Skeletal muscle tissue (tissue), 4 donors: Measurements from ENCODE around the gene CHRNA7. TPM values are rescaled to one million over a fixed set of nuclear protein-coding genes. Genes with fewer than 3 reads are reported as not detected.

Experiments
- H3K27ac ChIP-seq: one replicate; pipeline ENCODE4 v1.7.0; 2013; ENCODE audit warnings: mild to moderate bottlenecking, low read depth, low read length, inconsistent platforms
- H3K27me3 ChIP-seq, 3 donors: one replicate each; pipeline ENCODE4 v1.7.0; 2013; ENCODE audit warnings: low read length in 3 of 3; ENCODE audit not compliant: control insufficient read depth in 3 of 3, insufficient read depth in 3 of 3
- H3K36me3 ChIP-seq, 3 donors: one replicate each; pipeline ENCODE4 v1.7.0; 2013; ENCODE audit warnings: low read length in 3 of 3; ENCODE audit not compliant: control insufficient read depth in 3 of 3, insufficient read depth in 3 of 3
- H3K4me1 ChIP-seq, 3 donors: one replicate each; pipeline ENCODE4 v1.7.0; 2013; ENCODE audit warnings: low read length in 3 of 3, mild to moderate bottlenecking in 3 of 3; ENCODE audit not compliant: control insufficient read depth in 3 of 3, insufficient read depth in 3 of 3
- H3K4me3 ChIP-seq, 3 donors: one replicate each; pipeline ENCODE4 v1.7.0; 2013; ENCODE audit warnings: low read length in 3 of 3
- H3K9ac ChIP-seq, 3 donors: one replicate each; pipeline ENCODE4 v1.7.0; 2013; ENCODE audit warnings: low read length in 3 of 3, mild to moderate bottlenecking in 3 of 3, moderate library complexity in 2 of 3, low read depth in 1 of 3
- H3K9me3 ChIP-seq, 3 donors: one replicate each; pipeline ENCODE4 v1.7.0; 2013; ENCODE audit warnings: low read length in 3 of 3; ENCODE audit not compliant: control insufficient read depth in 3 of 3
- total RNA-seq: library from RNA; depleted of rRNA; stranded (reverse); fragments of >200 nt; gene quantifications from one replicate; pipeline ENCODE4 v1.2.3, GENCODE V29; 2014
- donor health status: Osteomylitis.

CHRNA7 gene
- 0.52 TPM for total RNA-seq

GRCh38 chr15:32029862-32030781 lies at the start of gene CHRNA7:
TSS of gene CHRNA7 (plus strand) at chr15:32030515. CDS start at chr15:32030595, 80 bp downstream.
- Histone ChIP-seq H3K9me3 (no peaks in the 10 kb centered on the region), H3K36me3 (no peaks in the 10 kb centered on the region), H3K27me3 (peaks cover 12 to 31% (median 17%) of the 10 kb centered on the region in 3 donors), H3K9ac (peak within 1 kb of the TSS; percentile 60 to 77 (median 77)), H3K4me3 (peak within 1 kb of the TSS; percentile 66 to 77 (median 67)), H3K4me1 (peaks cover 8 to 17% (median 13%) of the 10 kb centered on the region in 3 donors), H3K27ac (no peak within 1 kb of the TSS)

GRCh38 chr15:31985607-31986006 lies 44.7 kb upstream of the CHRNA7 start:
- Histone ChIP-seq H3K36me3 (no peaks in the 10 kb centered on the region), H3K9ac (no peak overlapping the region), H3K4me1 (no peaks in the 10 kb centered on the region), H3K27ac (no peak overlapping the region), H3K4me3 (no peak overlapping the region), H3K27me3 (peaks cover 0 to 4% (median 0%) of the 10 kb centered on the region in 3 donors), H3K9me3 (no peaks in the 10 kb centered on the region)

- no peaks in the 10 kb centered on the region for H3K36me3 ChIP-seq
- H3K4me1 ChIP-seq = no peaks in the 10 kb centered on the region
- no peaks in the 10 kb centered on the region for H3K9me3 ChIP-seq
- no peak overlapping the region for H3K9ac ChIP-seq
- no peak overlapping the region for H3K27ac ChIP-seq
- no peak overlapping the region for H3K4me3 ChIP-seq
- no peaks in the 10 kb centered on the region for H3K27me3 ChIP-seq
Measured at GRCh38 chr15:31993062-31993461, 37.3 kb upstream of the CHRNA7 start.

- H3K27me3 ChIP-seq = no peaks in the 10 kb centered on the region
- H3K4me1 ChIP-seq = no peaks in the 10 kb centered on the region
- no peak overlapping the region for H3K4me3 ChIP-seq
- H3K9ac ChIP-seq = no peak overlapping the region
- H3K9me3 ChIP-seq = no peaks in the 10 kb centered on the region
- no peak overlapping the region for H3K27ac ChIP-seq
- H3K36me3 ChIP-seq = no peaks in the 10 kb centered on the region
Measured at GRCh38 chr15:31997711-31998110, 32.6 kb upstream of the CHRNA7 start.

GRCh38 chr15:32003558-32003957 lies 26.8 kb upstream of the CHRNA7 start:
- Histone ChIP-seq H3K9ac (no peak overlapping the region), H3K36me3 (no peaks in the 10 kb centered on the region), H3K27me3 (peaks cover 0 to 6% (median 0%) of the 10 kb centered on the region in 3 donors), H3K27ac (no peak overlapping the region), H3K9me3 (no peaks in the 10 kb centered on the region), H3K4me1 (no peaks in the 10 kb centered on the region), H3K4me3 (no peak overlapping the region)

GRCh38 chr15:32004249-32004648 lies 26.1 kb upstream of the CHRNA7 start:
- H3K9me3 ChIP-seq = no peaks in the 10 kb centered on the region

GRCh38 chr15:32007355-32007960 lies 22.9 kb upstream of the CHRNA7 start:
- Histone ChIP-seq H3K27ac (no peak overlapping the region), H3K4me1 (no peaks in the 10 kb centered on the region), H3K9me3 (no peaks in the 10 kb centered on the region), H3K4me3 (no peak overlapping the region), H3K27me3 (peaks cover 0 to 6% (median 0%) of the 10 kb centered on the region in 3 donors), H3K9ac (no peak overlapping the region), H3K36me3 (no peaks in the 10 kb centered on the region)

More at GRCh38 chr15:32004249-32004648, 26.1 kb upstream of the CHRNA7 start:
- Histone ChIP-seq H3K9ac (no peak overlapping the region), H3K4me3 (no peak overlapping the region), H3K27ac (no peak overlapping the region), H3K27me3 (peaks cover 0 to 6% (median 0%) of the 10 kb centered on the region in 3 donors), H3K36me3 (no peaks in the 10 kb centered on the region), H3K4me1 (no peaks in the 10 kb centered on the region)

GRCh38 chr15:32014953-32015352 lies 15.4 kb upstream of the CHRNA7 start:
- H3K4me1 ChIP-seq = no peaks in the 10 kb centered on the region
- no peaks in the 10 kb centered on the region for H3K36me3 ChIP-seq
- H3K9me3 ChIP-seq = no peaks in the 10 kb centered on the region
- H3K27me3 ChIP-seq = peaks cover 0 to 7% (median under 1%) of the 10 kb centered on the region in 3 donors
- no peak overlapping the region for H3K4me3 ChIP-seq
- H3K9ac ChIP-seq = no peak overlapping the region
- H3K27ac ChIP-seq = no peak overlapping the region

- no peaks in the 10 kb centered on the region for H3K36me3 ChIP-seq
- H3K27ac ChIP-seq = no peak overlapping the region
- H3K9ac ChIP-seq = no peak overlapping the region
- H3K4me3 ChIP-seq = no peak overlapping the region
- peaks cover 0 to 10% (median 3%) of the 10 kb centered on the region in 3 donors for H3K27me3 ChIP-seq
- H3K9me3 ChIP-seq = no peaks in the 10 kb centered on the region
- no peaks in the 10 kb centered on the region for H3K4me1 ChIP-seq
Measured at GRCh38 chr15:32020156-32020555, 10.2 kb upstream of the CHRNA7 start.

- H3K4me3 ChIP-seq = peak overlapping the region in 1 of 3 donors; percentile 62
Measured at GRCh38 chr15:32028921-32029320, 1.4 kb upstream of the CHRNA7 start.

More at GRCh38 chr15:32028921-32029320, 1.4 kb upstream of the CHRNA7 start:
- Histone ChIP-seq H3K9me3 (no peaks in the 10 kb centered on the region), H3K36me3 (no peaks in the 10 kb centered on the region), H3K4me1 (peaks cover 8 to 17% (median 13%) of the 10 kb centered on the region in 3 donors), H3K27me3 (peaks cover 12 to 31% (median 17%) of the 10 kb centered on the region in 3 donors), H3K9ac (no peak overlapping the region), H3K27ac (no peak overlapping the region)
